Measurements from ENCODE around the gene TMC2.

TMC2 gene

GRCh38 chr20:2651772-2652723 is 115.7 kb downstream of the TMC2 start, which contains the start of gene NOP56:
NOP56 (plus strand) TSS chr20:2652632; CDS start chr20:2652661, 29 bp downstream.
- Histone ChIP-seq H3K36me3 (ENCODE audit: insufficient read depth, low read length) (peaks cover 34% of the 10 kb centered on the region), H3K9me3 (ENCODE audit: control insufficient read depth, insufficient read depth, low read length) (no peaks in the 10 kb centered on the region), H3K9ac (ENCODE audit: low read depth, low read length) (peak within 1 kb of the TSS; percentile 73), H3K4me1 (ENCODE audit: insufficient read depth, low read length) (peaks cover 4% of the 10 kb centered on the region; the same call in 1 of the 2 replicates)

GRCh38 chr20:2652724-2653555 is 116.6 kb downstream of the TMC2 start:
- H3K36me3 ChIP-seq (ENCODE audit: insufficient read depth, low read length): peaks cover 41% of the 10 kb centered on the region
- peak overlapping the region; percentile 73 for H3K9ac ChIP-seq (ENCODE audit: low read depth, low read length)
- H3K4me1 ChIP-seq (ENCODE audit: insufficient read depth, low read length): peaks cover 4% of the 10 kb centered on the region; the same call in 1 of the 2 replicates
- H3K9me3 ChIP-seq (ENCODE audit: control insufficient read depth, insufficient read depth, low read length): no peaks in the 10 kb centered on the region

- H3K9me3 ChIP-seq (ENCODE audit: control insufficient read depth, insufficient read depth, low read length): no peaks in the 10 kb centered on the region
- peak overlapping the region; percentile 73 for H3K9ac ChIP-seq (ENCODE audit: low read depth, low read length)
- H3K36me3 ChIP-seq (ENCODE audit: insufficient read depth, low read length): peaks cover 46% of the 10 kb centered on the region
- H3K4me1 ChIP-seq (ENCODE audit: insufficient read depth, low read length): peaks cover 4% of the 10 kb centered on the region; the same call in 1 of the 2 replicates
Observed at GRCh38 chr20:2653556-2654383, 117.4 kb downstream of the TMC2 start.

GRCh38 chr20:2654384-2654822 is 118.0 kb downstream of the TMC2 start:
- Histone ChIP-seq H3K9me3 (ENCODE audit: control insufficient read depth, insufficient read depth, low read length) (no peaks in the 10 kb centered on the region), H3K36me3 (ENCODE audit: insufficient read depth, low read length) (peaks cover 46% of the 10 kb centered on the region), H3K9ac (ENCODE audit: low read depth, low read length) (peak overlapping the region; percentile 73; the same call in 1 of the 2 replicates)

GRCh38 chr20:2654831-2655230 is 118.5 kb downstream of the TMC2 start:
- H3K36me3 ChIP-seq (ENCODE audit: insufficient read depth, low read length): peaks cover 46% of the 10 kb centered on the region
- H3K9ac ChIP-seq (ENCODE audit: low read depth, low read length): no peak overlapping the region
- peaks cover 4% of the 10 kb centered on the region; the same call in 1 of the 2 replicates for H3K4me1 ChIP-seq (ENCODE audit: insufficient read depth, low read length)
- no peaks in the 10 kb centered on the region for H3K9me3 ChIP-seq (ENCODE audit: control insufficient read depth, insufficient read depth, low read length)

More at GRCh38 chr20:2654384-2654822, 118.0 kb downstream of the TMC2 start:
- peaks cover 4% of the 10 kb centered on the region; the same call in 1 of the 2 replicates for H3K4me1 ChIP-seq (ENCODE audit: insufficient read depth, low read length)

- H3K36me3 ChIP-seq (ENCODE audit: insufficient read depth, low read length): peaks cover 46% of the 10 kb centered on the region
- H3K4me1 ChIP-seq (ENCODE audit: insufficient read depth, low read length): peaks cover 4% of the 10 kb centered on the region; the same call in 1 of the 2 replicates
- no peaks in the 10 kb centered on the region for H3K9me3 ChIP-seq (ENCODE audit: control insufficient read depth, insufficient read depth, low read length)
- no peak overlapping the region for H3K9ac ChIP-seq (ENCODE audit: low read depth, low read length)
Observed at GRCh38 chr20:2655331-2656116, 119.2 kb downstream of the TMC2 start.

GRCh38 chr20:2656471-2657117 is 120.2 kb downstream of the TMC2 start:
- no peaks in the 10 kb centered on the region for H3K9me3 ChIP-seq (ENCODE audit: control insufficient read depth, insufficient read depth, low read length)
- H3K4me1 ChIP-seq (ENCODE audit: insufficient read depth, low read length): no peaks in the 10 kb centered on the region; the same call in 1 of the 2 replicates
- H3K9ac ChIP-seq (ENCODE audit: low read depth, low read length): no peak overlapping the region
- peaks cover 48% of the 10 kb centered on the region for H3K36me3 ChIP-seq (ENCODE audit: insufficient read depth, low read length)

- H3K9me3 ChIP-seq (ENCODE audit: control insufficient read depth, insufficient read depth, low read length): no peaks in the 10 kb centered on the region
- no peaks in the 10 kb centered on the region; the same call in 1 of the 2 replicates for H3K4me1 ChIP-seq (ENCODE audit: insufficient read depth, low read length)
- H3K36me3 ChIP-seq (ENCODE audit: insufficient read depth, low read length): peaks cover 54% of the 10 kb centered on the region
- H3K9ac ChIP-seq (ENCODE audit: low read depth, low read length): no peak overlapping the region
Observed at GRCh38 chr20:2657241-2657640, 120.9 kb downstream of the TMC2 start.

- Histone ChIP-seq H3K9me3 (ENCODE audit: control insufficient read depth, insufficient read depth, low read length) (no peaks in the 10 kb centered on the region), H3K4me1 (ENCODE audit: insufficient read depth, low read length) (no peaks in the 10 kb centered on the region; the same call in 1 of the 2 replicates), H3K36me3 (ENCODE audit: insufficient read depth, low read length) (peaks cover 55% of the 10 kb centered on the region), H3K9ac (ENCODE audit: low read depth, low read length) (no peak overlapping the region)
Observed at GRCh38 chr20:2657674-2658073, 121.3 kb downstream of the TMC2 start.

GRCh38 chr20:2658414-2659354 is 122.3 kb downstream of the TMC2 start:
- Histone ChIP-seq H3K9ac (ENCODE audit: low read depth, low read length) (no peak overlapping the region), H3K9me3 (ENCODE audit: control insufficient read depth, insufficient read depth, low read length) (no peaks in the 10 kb centered on the region), H3K4me1 (ENCODE audit: insufficient read depth, low read length) (no peaks in the 10 kb centered on the region; the same call in 1 of the 2 replicates), H3K36me3 (ENCODE audit: insufficient read depth, low read length) (peaks cover 52% of the 10 kb centered on the region)

- H3K9me3 ChIP-seq (ENCODE audit: control insufficient read depth, insufficient read depth, low read length): no peaks in the 10 kb centered on the region
- H3K4me1 ChIP-seq (ENCODE audit: insufficient read depth, low read length): no peaks in the 10 kb centered on the region
- H3K36me3 ChIP-seq (ENCODE audit: insufficient read depth, low read length): peaks cover 44% of the 10 kb centered on the region
- H3K9ac ChIP-seq (ENCODE audit: low read depth, low read length): no peak overlapping the region
Observed at GRCh38 chr20:2659547-2659946, 123.2 kb downstream of the TMC2 start.

Data from ES-I3 (cell line).